ENCODE results near the gene ARHGAP25. TPM values are rescaled to one million over a fixed set of nuclear protein-coding genes. Genes with fewer than 3 reads are reported as not detected.

The ARHGAP25 gene
- total RNA-seq, 1 experiment from 2014 or later: 0.27 TPM

DNA sequence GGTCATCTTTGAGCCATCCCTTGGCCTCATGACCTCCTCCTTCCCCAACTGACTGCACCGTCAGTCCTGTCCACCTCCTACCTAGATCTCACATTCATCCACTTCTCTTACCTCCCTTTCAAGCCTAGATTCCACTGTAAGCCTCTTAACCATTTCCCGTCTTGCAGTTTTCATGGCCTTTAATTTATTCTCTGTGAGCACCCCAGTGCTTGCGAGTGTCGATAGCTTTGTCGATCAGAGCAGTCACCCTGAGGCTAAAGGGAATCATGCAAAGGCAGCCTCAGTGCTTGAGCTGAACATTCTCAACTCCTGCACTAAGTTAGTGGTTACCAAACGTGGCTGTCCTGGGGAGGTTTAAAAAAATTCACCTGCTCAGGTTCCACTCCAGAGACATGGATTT, 14.7 kb downstream of the ARHGAP25 start:
- TF ChIP-seq POLR2A (IDR thresholded peaks at IDR 0.05; ENCODE audit: borderline replicate concordance, extremely low read depth, insufficient read depth, insufficient read length) (no peak), SRF (IDR thresholded peaks at IDR 0.05; ENCODE audit: low read depth) (no peak), ZBTB33 (IDR thresholded peaks at IDR 0.05; ENCODE audit: extremely low read depth, insufficient replicate concordance, low read length) (no peak), REST (IDR thresholded peaks at IDR 0.05; ENCODE audit: low read depth) (no peak), TCF7L2 (IDR thresholded peaks at IDR 0.05; ENCODE audit: borderline replicate concordance, extremely low read depth, insufficient read depth, insufficient read length) (no peak), EGR1 (IDR thresholded peaks at IDR 0.05; ENCODE audit: low read depth) (no peak), ATF3 (IDR thresholded peaks at IDR 0.05) (no peak), CBX3 (IDR thresholded peaks at IDR 0.05; ENCODE audit: low read depth) (no peak), CEBPB (IDR thresholded peaks at IDR 0.05; ENCODE audit: low read depth) (no peak), ZNF274 (IDR thresholded peaks at IDR 0.05; ENCODE audit: low read depth, low read length) (no peak), ZFX (IDR thresholded peaks at IDR 0.05) (no peak)
- TF ChIP-seq, protein P1, sequence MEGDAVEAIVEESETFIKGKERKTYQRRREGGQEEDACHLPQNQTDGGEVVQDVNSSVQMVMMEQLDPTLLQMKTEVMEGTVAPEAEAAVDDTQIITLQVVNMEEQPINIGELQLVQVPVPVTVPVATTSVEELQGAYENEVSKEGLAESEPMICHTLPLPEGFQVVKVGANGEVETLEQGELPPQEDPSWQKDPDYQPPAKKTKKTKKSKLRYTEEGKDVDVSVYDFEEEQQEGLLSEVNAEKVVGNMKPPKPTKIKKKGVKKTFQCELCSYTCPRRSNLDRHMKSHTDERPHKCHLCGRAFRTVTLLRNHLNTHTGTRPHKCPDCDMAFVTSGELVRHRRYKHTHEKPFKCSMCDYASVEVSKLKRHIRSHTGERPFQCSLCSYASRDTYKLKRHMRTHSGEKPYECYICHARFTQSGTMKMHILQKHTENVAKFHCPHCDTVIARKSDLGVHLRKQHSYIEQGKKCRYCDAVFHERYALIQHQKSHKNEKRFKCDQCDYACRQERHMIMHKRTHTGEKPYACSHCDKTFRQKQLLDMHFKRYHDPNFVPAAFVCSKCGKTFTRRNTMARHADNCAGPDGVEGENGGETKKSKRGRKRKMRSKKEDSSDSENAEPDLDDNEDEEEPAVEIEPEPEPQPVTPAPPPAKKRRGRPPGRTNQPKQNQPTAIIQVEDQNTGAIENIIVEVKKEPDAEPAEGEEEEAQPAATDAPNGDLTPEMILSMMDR (IDR thresholded peaks at IDR 0.05 in 2 of 3, conservative IDR thresholded peaks at IDR 0.05 in 1 of 3; ENCODE audit: borderline replicate concordance in 1 of 3, insufficient read depth in 1 of 3, low read depth in 2 of 3, low read length in 2 of 3): no peak
- Histone ChIP-seq H3K27me3 (ENCODE audit: insufficient read depth, low read length) (no peaks in the 10 kb centered on the region), H3K9me3 (ENCODE audit: control insufficient read depth in 1 of 2, insufficient read depth in 1 of 2, low read depth in 1 of 2, low read length in 2 of 2) (no peaks in the 10 kb centered on the region), H4K20me1 (ENCODE audit: insufficient read depth) (no peaks in the 10 kb centered on the region), H3K36me3 (ENCODE audit: control insufficient read depth in 1 of 2, insufficient read depth in 2 of 2, low read length in 2 of 2) (no peaks in the 10 kb centered on the region), H3K9ac (ENCODE audit: low read length) (no peak overlapping the region), H3K27ac (ENCODE audit: low read depth, low read length) (no peak overlapping the region), H3K79me2 (ENCODE audit: insufficient read depth, low read length) (no peaks in the 10 kb centered on the region), H3K4me3 (replicated peaks in 1 of 2; ENCODE audit: low read depth in 1 of 2, low read length in 2 of 2) (no peak overlapping the region), H3K4me1 (ENCODE audit: control insufficient read depth in 1 of 2, insufficient read depth in 2 of 2, low read length in 2 of 2) (no peaks in the 10 kb centered on the region), H3K4me2 (ENCODE audit: low read length) (no peak overlapping the region), H3K9me2 (ENCODE audit: insufficient read depth) (no peaks in the 10 kb centered on the region), H2AFZ (ENCODE audit: low read depth, low read length, poor library complexity, severe bottlenecking) (no peak overlapping the region)
- POLR2A ChIA-PET: no interaction called here
- BruUV-seq (replicated peaks): no TSS peak
- CTCF ChIA-PET: interaction anchor here (3.5 kb wide), 1 partner anchor 176 kb away, joined by 60 read pairs; no protein-coding TSS in a partner anchor
- RAD21 ChIA-PET (ENCODE audit: low non-redundant PET in 1 of 2, low total read pairs in 2 of 2, uncharacterized antibody in 2 of 2, unreplicated experiment in 2 of 2): no interaction called here
- DNase-seq (ENCODE audit: low read depth, low spot score) (no peak), ATAC-seq (no peak)
- intact Hi-C loops (cut with micrococcal nuclease): no loop called here
